SU-DHL-6 (cell line): Measurements from ENCODE around the gene C1QL4.

Experiments used
- H2AFZ ChIP-seq: fragments of 200-600 bp; sonication (generic); 2 replicates; pipeline ENCODE4 v1.6.1; 2014; ENCODE audit warnings: low read depth, mild to moderate bottlenecking, moderate library complexity, mixed read lengths, antibody characterized with exemption, low read length; ENCODE audit not compliant: severe bottlenecking
- H3F3A ChIP-seq: fragments of 200-600 bp; shearing (Covaris generic); 2 replicates; pipeline ENCODE4 v1.6.0; 2016; ENCODE audit warnings: antibody characterized with exemption, mild to moderate bottlenecking; ENCODE audit not compliant: insufficient read depth
- H3K27ac ChIP-seq: fragments of 200-600 bp; sonication (generic); 2 replicates; pipeline ENCODE4 v1.5.1; 2016; ENCODE audit warnings: low read depth, mild to moderate bottlenecking, low read length, moderate library complexity, mixed read lengths
- H3K27me3 ChIP-seq: fragments of 200-600 bp; sonication (generic), shearing (Covaris generic); 2 replicates; pipeline ENCODE4 v1.6.0; 2014; ENCODE audit warnings: mild to moderate bottlenecking, low read length
- H3K36me3 ChIP-seq: fragments of 200-600 bp; sonication (generic); 2 replicates; pipeline ENCODE4 v1.6.1; 2014; ENCODE audit warnings: mild to moderate bottlenecking, low read length, mixed read lengths
- H3K4me2 ChIP-seq: fragments of 300-600, 200-600 bp; shearing (Covaris generic), sonication (generic); 2 replicates; pipeline ENCODE4 v1.6.0; 2014; ENCODE audit warnings: low read length, low read depth, mild to moderate bottlenecking; ENCODE audit not compliant: poor library complexity, severe bottlenecking
- H3K4me3 ChIP-seq: fragments of 200-600 bp; sonication (generic); 2 replicates; pipeline ENCODE4 v1.5.1; 2014; ENCODE audit warnings: antibody characterized with exemption, low read length, mild to moderate bottlenecking, mixed read lengths; ENCODE audit not compliant: insufficient read depth, poor library complexity, severe bottlenecking
- H3K79me2 ChIP-seq: fragments of 200-600 bp; sonication (generic); 2 replicates; pipeline ENCODE4 v1.6.1; 2014; ENCODE audit warnings: mild to moderate bottlenecking, low read length, moderate library complexity; ENCODE audit not compliant: insufficient read depth
- H3K9ac ChIP-seq: fragments of 200-600 bp; sonication (generic); 2 replicates; pipeline ENCODE4 v1.7.0; 2014; ENCODE audit warnings: mild to moderate bottlenecking, low read length
- H3K9me2 ChIP-seq: fragments of 200-600 bp; sonication (generic); replicated peaks from 2 replicates; pipeline ENCODE4 v1.6.1; 2014; ENCODE audit warnings: low read length; ENCODE audit not compliant: insufficient read depth
- H3K9me3 ChIP-seq: fragments of 200-600 bp; sonication (generic); 2 replicates; pipeline ENCODE4 v1.6.1; 2014; ENCODE audit warnings: low read length, mixed read lengths; ENCODE audit not compliant: insufficient read depth
- H4K20me1 ChIP-seq: fragments of 200-600 bp; sonication (generic); 2 replicates; pipeline ENCODE4 v1.6.1; 2014; ENCODE audit warnings: low read depth, mild to moderate bottlenecking, antibody characterized with exemption, low read length, moderate library complexity, mixed read lengths
- CTCF ChIP-seq: fragments of 200-600 bp; sonication (generic); IDR thresholded peaks from one replicate; pipeline ENCODE4 v1.5.1; 2017; ENCODE audit warnings: antibody characterized with exemption, mild to moderate bottlenecking, low read length, moderate library complexity; ENCODE audit not compliant: insufficient read depth, poor library complexity, severe bottlenecking
- EZH2phosphoT487 ChIP-seq: fragments of 200-600 bp; sonication (generic), shearing (Covaris generic); conservative IDR thresholded peaks from 2 replicates; pipeline ENCODE4 v1.6.1; 2018; ENCODE audit warnings: mild to moderate bottlenecking, antibody characterized with exemption, low read length, moderate library complexity, mixed read lengths

The C1QL4 gene

GRCh38 chr12:49370539-49370938, 33.6 kb upstream of the C1QL4 start:
- H3K9me2 ChIP-seq = no peaks in the 10 kb centered on the region
- TF ChIP-seq CTCF (no peak), EZH2phosphoT487 (no peak)
- no peaks in the 10 kb centered on the region for H3K36me3 ChIP-seq
- no peak overlapping the region for H2AFZ ChIP-seq
- H3K9me3 ChIP-seq = no peaks in the 10 kb centered on the region
- H3K4me3 ChIP-seq = no peak overlapping the region
- H4K20me1 ChIP-seq = no peaks in the 10 kb centered on the region
- H3K4me2 ChIP-seq = no peak overlapping the region
- H3K9ac ChIP-seq = no peak overlapping the region
- H3K27ac ChIP-seq = no peak overlapping the region
- H3K79me2 ChIP-seq = peaks cover 77% of the 10 kb centered on the region
- H3F3A ChIP-seq = peaks cover 19% of the 10 kb centered on the region
- H3K27me3 ChIP-seq = no peaks in the 10 kb centered on the region

GRCh38 chr12:49369411-49370145, 32.6 kb upstream of the C1QL4 start:
- no peak overlapping the region for H2AFZ ChIP-seq
- H3K27me3 ChIP-seq = no peaks in the 10 kb centered on the region
- peaks cover 73% of the 10 kb centered on the region for H3K79me2 ChIP-seq
- peaks cover 28% of the 10 kb centered on the region for H3F3A ChIP-seq
- no peaks in the 10 kb centered on the region for H3K36me3 ChIP-seq
- no peak overlapping the region for H3K4me3 ChIP-seq
- no peaks in the 10 kb centered on the region for H3K9me3 ChIP-seq
- peak overlapping the region; percentile 51; the same call in 1 of the 2 replicates for H3K27ac ChIP-seq
- H3K4me2 ChIP-seq = peak overlapping the region; percentile 78
- no peaks in the 10 kb centered on the region for H3K9me2 ChIP-seq
- H4K20me1 ChIP-seq = no peaks in the 10 kb centered on the region
- no peak overlapping the region for H3K9ac ChIP-seq
- TF ChIP-seq EZH2phosphoT487 = no peak
- TF ChIP-seq CTCF = no peak

- peak overlapping the region; percentile 89 for H3K27ac ChIP-seq
- H3K4me3 ChIP-seq = peak overlapping the region; percentile 69
Observed at GRCh38 chr12:49368240-49368600, 31.2 kb upstream of the C1QL4 start.

More at GRCh38 chr12:49368240-49368600, 31.2 kb upstream of the C1QL4 start:
- Histone ChIP-seq H3K79me2 (peaks cover 62% of the 10 kb centered on the region), H2AFZ (no peak overlapping the region), H3F3A (peaks cover 28% of the 10 kb centered on the region), H3K27me3 (no peaks in the 10 kb centered on the region), H3K4me2 (peak overlapping the region; percentile 78), H3K36me3 (no peaks in the 10 kb centered on the region), H3K9me2 (no peaks in the 10 kb centered on the region), H3K9ac (peak overlapping the region; percentile 94), H3K9me3 (no peaks in the 10 kb centered on the region), H4K20me1 (no peaks in the 10 kb centered on the region)
- TF ChIP-seq EZH2phosphoT487 (no peak), CTCF (no peak)
